HCT116 (cell line): ENCODE results near the gene TMEM200C. TPM values are rescaled to one million over a fixed set of nuclear protein-coding genes. Genes with fewer than 3 reads are reported as not detected.

Experiments
- ATAC-seq: fragments of 200-7000 bp; cut with Tn5 transposase; 2 replicates; pipeline ENCODE4 v1.9.1; 2020; ENCODE audit warnings: mild to moderate bottlenecking, moderate library complexity
- BruUV-seq: library from RNA; stranded (reverse); fragments of 400-500 nt; replicated peaks from 2 replicates; lab custom pipeline; 2021; lab: Mats Ljungman, UMichigan
- CTCF ChIA-PET: fragments of 300-600 bp; sonication (Branson Sonifier 250); formaldehyde crosslinking; loops from one replicate; lab custom pipeline; 2021; ENCODE audit warnings: antibody characterized with exemption; lab: Charles Lee
- POLR2A ChIA-PET: fragments of 300-600, 350-600 bp; sonication (Branson Sonifier 250); formaldehyde crosslinking; loops from one replicate; lab custom pipeline; 2021; ENCODE audit warnings: antibody characterized with exemption; lab: Charles Lee
- RAD21 ChIA-PET, 2 experiments: fragments of 300-600 bp; sonication (Branson Sonifier 250); formaldehyde crosslinking; loops; one replicate each; lab custom pipeline; 2023; ENCODE audit warnings: low total read pairs in 2 of 2; ENCODE audit not compliant: uncharacterized antibody in 2 of 2, unreplicated experiment in 2 of 2, low non-redundant PET in 1 of 2; lab: Charles Lee
- DNase-seq: peaks from one replicate; pipeline ENCODE4 v3.0.0-alpha.2; 2010; ENCODE audit warnings: low read depth, low spot score
- H2AFZ ChIP-seq: fragments of 200-600 bp; shearing (Covaris generic), sonication (generic); 2 replicates; pipeline ENCODE4 v1.6.1; 2017; ENCODE audit warnings: low read depth, mixed run types, mixed read lengths, antibody characterized with exemption, low read length; ENCODE audit not compliant: poor library complexity, severe bottlenecking
- H3K27ac ChIP-seq: 2 replicates; pipeline ENCODE4 v1.5.1; 2012; ENCODE audit warnings: low read depth, low read length
- H3K27me3 ChIP-seq: fragments of 200-600 bp; sonication (generic); 2 replicates; pipeline ENCODE4 v1.6.1; 2016; ENCODE audit warnings: mixed run types, low read length, mixed read lengths; ENCODE audit not compliant: insufficient read depth
- H3K36me3 ChIP-seq, 2 experiments: fragments of 200-500 bp in 1 of 2; fragments of 200-600 bp in 1 of 2; sonication (Bioruptor generic) in 1 of 2; sonication (generic) in 1 of 2; 2 replicates each; pipeline versions ENCODE4 v1.5.1 to v1.6.1; 2014 to 2016; ENCODE audit warnings: low read length in 2 of 2, inconsistent platforms in 1 of 2, mixed read lengths in 1 of 2, mixed run types in 1 of 2; ENCODE audit not compliant: insufficient read depth in 2 of 2, control insufficient read depth in 1 of 2
- H3K4me1 ChIP-seq, 2 experiments: fragments of 200-600 bp in 1 of 2; sonication (generic) in 1 of 2; 2 replicates each; pipeline versions ENCODE4 v1.5.1 to v1.6.1; 2012 to 2017; ENCODE audit warnings: low read length in 2 of 2, inconsistent platforms in 1 of 2, mild to moderate bottlenecking in 1 of 2, mixed read lengths in 1 of 2, mixed run types in 1 of 2, moderate library complexity in 1 of 2; ENCODE audit not compliant: insufficient read depth in 2 of 2, control insufficient read depth in 1 of 2
- H3K4me2 ChIP-seq: fragments of 200-600 bp; sonication (generic); 2 replicates; pipeline ENCODE4 v1.6.1; 2017; ENCODE audit warnings: mixed run types, low read length, mixed read lengths
- H3K4me3 ChIP-seq, 2 experiments: fragments of 200-600 bp in 1 of 2; sonication (generic) in 1 of 2; replicated peaks in 1 of 2; 2 replicates each; pipeline ENCODE4 v1.5.1; 2011 to 2016; ENCODE audit warnings: low read length in 2 of 2, control low read depth in 1 of 2, low read depth in 1 of 2, mild to moderate bottlenecking in 1 of 2, mixed read lengths in 1 of 2, mixed run types in 1 of 2
- H3K79me2 ChIP-seq: fragments of 200-600 bp; sonication (generic); 2 replicates; pipeline ENCODE4 v1.6.1; 2017; ENCODE audit warnings: mild to moderate bottlenecking, mixed run types, low read length, moderate library complexity, mixed read lengths; ENCODE audit not compliant: insufficient read depth
- H3K9ac ChIP-seq: fragments of 200-600 bp; sonication (generic); 2 replicates; pipeline ENCODE4 v1.6.1; 2016; ENCODE audit warnings: low read length, mixed read lengths
- H3K9me2 ChIP-seq: fragments of 200-600 bp; sonication (generic), shearing (Covaris generic); 2 replicates; pipeline ENCODE4 v1.6.1; 2017; ENCODE audit warnings: mixed run types, mild to moderate bottlenecking, moderate library complexity; ENCODE audit not compliant: insufficient read depth
- H3K9me3 ChIP-seq, 2 experiments: fragments of 200-500 bp in 1 of 2; fragments of 200-600 bp in 1 of 2; sonication (Bioruptor generic) in 1 of 2; sonication (generic) in 1 of 2; 2 replicates each; pipeline ENCODE4 v1.6.1; 2014 to 2017; ENCODE audit warnings: low read length in 2 of 2, mixed read lengths in 2 of 2, inconsistent platforms in 1 of 2, low read depth in 1 of 2, mild to moderate bottlenecking in 1 of 2, mixed run types in 1 of 2, moderate library complexity in 1 of 2; ENCODE audit not compliant: control insufficient read depth in 1 of 2, insufficient read depth in 1 of 2
- H4K20me1 ChIP-seq: fragments of 200-600 bp; sonication (generic), shearing (Covaris generic); 2 replicates; pipeline ENCODE4 v1.6.1; 2017; ENCODE audit warnings: mixed run types, mild to moderate bottlenecking, moderate library complexity; ENCODE audit not compliant: insufficient read depth
- ATF3 ChIP-seq: IDR thresholded peaks from 2 replicates; pipeline ENCODE4 v1.6.1; 2012
- CBX3 ChIP-seq: IDR thresholded peaks from 2 replicates; pipeline ENCODE4 v1.6.1; 2012; ENCODE audit warnings: low read depth
- CEBPB ChIP-seq: IDR thresholded peaks from 2 replicates; pipeline ENCODE4 v1.6.1; 2012; ENCODE audit warnings: low read depth
- CTCF ChIP-seq, 3 experiments: fragments of 200-600 bp in 1 of 3; sonication (generic) in 1 of 3; IDR thresholded peaks in 2 of 3; conservative IDR thresholded peaks in 1 of 3; 2 replicates each; pipeline ENCODE4 v1.5.1; 2012 to 2017; ENCODE audit warnings: low read depth in 2 of 3, low read length in 2 of 3, antibody characterized with exemption in 1 of 3, borderline replicate concordance in 1 of 3, control low read depth in 1 of 3, mild to moderate bottlenecking in 1 of 3, mixed read lengths in 1 of 3, mixed run types in 1 of 3, moderate library complexity in 1 of 3; ENCODE audit not compliant: insufficient read depth in 1 of 3
- EGR1 ChIP-seq: IDR thresholded peaks from 2 replicates; pipeline ENCODE4 v1.6.1; 2012; ENCODE audit warnings: low read depth
- JUND ChIP-seq: IDR thresholded peaks from 2 replicates; pipeline ENCODE4 v1.6.1; 2012
- MAX ChIP-seq: IDR thresholded peaks from 2 replicates; pipeline ENCODE4 v1.6.1; 2012
- SRF ChIP-seq: IDR thresholded peaks from 2 replicates; pipeline ENCODE4 v1.6.1; 2012; ENCODE audit warnings: low read depth
- TCF7L2 ChIP-seq: IDR thresholded peaks from 2 replicates; pipeline ENCODE4 v1.7.0; 2011; ENCODE audit warnings: borderline replicate concordance, inconsistent platforms; ENCODE audit not compliant: insufficient read depth, insufficient read length; ENCODE audit errors: extremely low read depth
- YY1 ChIP-seq: IDR thresholded peaks from 2 replicates; pipeline ENCODE4 v1.6.1; 2011; ENCODE audit warnings: low read length, low read depth, moderate library complexity, mild to moderate bottlenecking; ENCODE audit not compliant: insufficient replicate concordance; ENCODE audit errors: extremely low read depth
- intact Hi-C: fragments of 100-400 bp; cut with micrococcal nuclease; formaldehyde crosslinking; loops from 2 replicates; pipeline ENCODE4 v1.10.0; 2022
- total RNA-seq: library from RNA; stranded (reverse); gene quantifications from one replicate; pipeline ENCODE4 v1.2.1, GENCODE V29; 2021; ENCODE audit not compliant: unreplicated experiment

TMEM200C gene
- total RNA-seq, 1 experiment from 2014 or later = not detected

GRCh38 chr18:5884375-5884774 is 10.9 kb downstream of the TMEM200C start:
- Histone ChIP-seq H3K4me2 (no peak overlapping the region), H4K20me1 (no peaks in the 10 kb centered on the region), H3K4me1 (no peaks in the 10 kb centered on the region)
- CTCF ChIA-PET = no interaction called here
- intact Hi-C loops = no loop called here
- TF ChIP-seq MAX (no peak), ATF3 (no peak), TCF7L2 (no peak), CBX3 (no peak), JUND (no peak)
- TF ChIP-seq, all 23 proteins: peak for 0
- Histone ChIP-seq H3K27ac (no peak overlapping the region), H3K36me3 (no peaks in the 10 kb centered on the region), H3K27me3 (no peaks in the 10 kb centered on the region), H3K9me2 (no peaks in the 10 kb centered on the region), H3K79me2 (no peaks in the 10 kb centered on the region), H3K9me3 (peaks cover 4 to 14% of the 10 kb centered on the region in 2 experiments; a peak in 2 of 4 replicates), H3K9ac (no peak overlapping the region), H2AFZ (no peak overlapping the region), H3K4me3 (no peak overlapping the region)
- ChIA-PET RAD21 (no interaction called here), POLR2A (no interaction called here)
- DNase-seq (no peak), ATAC-seq (no peak)
- BruUV-seq = no TSS peak

DNA sequence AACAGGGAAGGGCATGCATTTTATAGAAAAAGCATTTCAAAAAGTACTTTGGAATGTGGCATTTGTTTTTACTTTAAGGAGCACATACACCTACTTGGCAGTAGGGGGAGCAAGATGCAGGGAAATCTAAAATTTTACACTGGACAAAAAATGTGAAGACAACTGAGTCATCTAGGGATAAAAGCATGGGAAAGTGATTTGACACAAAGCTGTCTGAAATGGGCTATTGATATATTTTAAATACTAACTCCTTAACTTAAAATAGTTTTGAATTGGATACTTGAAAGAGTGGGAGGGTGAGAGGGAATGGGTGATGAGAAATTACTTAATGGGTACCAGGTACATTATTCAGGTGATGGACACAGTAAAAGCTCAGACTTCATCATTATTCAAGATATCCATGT is 15.8 kb downstream of the TMEM200C start:
- intact Hi-C loops = loop anchor here (10.0 kb wide), 2 partner anchors 465 to 1005 kb away; no protein-coding TSS in a partner anchor
- no peaks in the 10 kb centered on the region for H3K79me2 ChIP-seq
- CTCF ChIA-PET = no interaction called here
- H3K4me1 ChIP-seq = no peaks in the 10 kb centered on the region
- H3K36me3 ChIP-seq = no peaks in the 10 kb centered on the region
- no peak overlapping the region for H2AFZ ChIP-seq
- DNase-seq (no peak), ATAC-seq (no peak)
- no peak overlapping the region for H3K4me3 ChIP-seq
- no peaks in the 10 kb centered on the region for H3K9me2 ChIP-seq
- no peaks in the 10 kb centered on the region for H4K20me1 ChIP-seq
- H3K27ac ChIP-seq = no peak overlapping the region
- BruUV-seq = no TSS peak
- no peak overlapping the region for H3K4me2 ChIP-seq
- no peak for TF ChIP-seq YY1
- TF ChIP-seq EGR1 = no peak
- TF ChIP-seq MAX = no peak
- no peak for TF ChIP-seq CEBPB
- no peak for TF ChIP-seq SRF
- peak in 2 of 3 experiments; percentile 49 to 55; a peak in 4 of 6 replicates for TF ChIP-seq CTCF (IDR thresholded peaks at IDR 0.05 in 2 of 3, conservative IDR thresholded peaks at IDR 0.05 in 1 of 3; ENCODE audit: borderline replicate concordance in 1 of 3, insufficient read depth in 1 of 3, low read depth in 2 of 3, low read length in 2 of 3)
- RAD21 ChIA-PET = no interaction called here
- POLR2A ChIA-PET = no interaction called here
- H3K9me3 ChIP-seq = peaks cover 10% of the 10 kb centered on the region in 2 experiments; a peak in 2 of 4 replicates
- no peak overlapping the region for H3K9ac ChIP-seq
- H3K27me3 ChIP-seq = no peaks in the 10 kb centered on the region
